Mucosa of descending colon (tissue), 3 donors: Measurements from ENCODE around the gene CCBE1. TPM values are rescaled to one million over a fixed set of nuclear protein-coding genes. Genes with fewer than 3 reads are reported as not detected.
"Not testable (repeated sequence)": the region's sequence is repeated elsewhere in the genome, so short reads cannot be mapped to it uniquely, and the experiment has no call there.

Experiments used
- ATAC-seq: fragments of 200-7000 bp; cut with Tn5 transposase; one replicate; pipeline ENCODE4 v1.9.1; 2020; ENCODE audit warnings: mild to moderate bottlenecking, moderate library complexity
- DNase-seq, 3 donors: peaks; one replicate each; pipeline ENCODE4 v3.0.0-alpha.2; 2020
- H3K36me3 ChIP-seq: fragments of 200-600 bp; one replicate; pipeline ENCODE4 v1.8.0; 2021; ENCODE audit warnings: low read depth, mild to moderate bottlenecking
- H3K4me1 ChIP-seq: fragments of 200-600 bp; one replicate; pipeline ENCODE4 v1.8.0; 2021; ENCODE audit warnings: low read depth, mild to moderate bottlenecking
- H3K4me3 ChIP-seq: fragments of 200-600 bp; one replicate; pipeline ENCODE4 v1.8.0; 2021; ENCODE audit warnings: mild to moderate bottlenecking
- H3K9me3 ChIP-seq: fragments of 200-600 bp; one replicate; pipeline ENCODE4 v1.8.0; 2021; ENCODE audit warnings: mild to moderate bottlenecking
- CTCF ChIP-seq: fragments of 200-600 bp; IDR thresholded peaks from one replicate; pipeline ENCODE4 v1.8.0; 2022; ENCODE audit warnings: antibody characterized with exemption, mild to moderate bottlenecking
- intact Hi-C, 2 donors: fragments of 100-400 bp; cut with DNase I in 1 of 2; cut with micrococcal nuclease in 1 of 2; formaldehyde crosslinking; loops; one replicate each; pipeline versions ENCODE4 v1.11.0 to v1.11.1; 2022; cut with DNase I, micrococcal nuclease
- total RNA-seq, 3 donors: library from RNA; stranded (reverse); fragmentation: NEBNext Ultra II Directional in 2 of 3; extraction: Animal tissue kit (Norgen Biotek cat#: 25700) in 2 of 3; gene quantifications; one replicate each; pipeline versions ENCODE4 v1.2.1 to v1.2.4, GENCODE V29; 2021 to 2023
- donor health status: DM: no; HTN: no; CAD: no; lungs with moderate emphysema.
- donor health status: DM: no; HTN: no; CAD: no.
- donor health status: DM: no; HTN: yes; CAD: no.

The CCBE1 gene
- total RNA-seq, 3 donors from 2014 or later, result 1.6 to 54.7 (median 2.2) TPM

- DNase-seq (no peak), ATAC-seq (no peak)
- Histone ChIP-seq H3K4me3 (no peak overlapping the region), H3K36me3 (no peaks in the 10 kb centered on the region), H3K9me3 (no peaks in the 10 kb centered on the region), H3K4me1 (no peaks in the 10 kb centered on the region)
- intact Hi-C loops, result no loop called here
- no peak for TF ChIP-seq CTCF
Observed at GRCh38 chr18:59655676-59656075, 41.5 kb downstream of the CCBE1 start.

- intact Hi-C loops, result no loop called here
- Histone ChIP-seq H3K4me1 (no peaks in the 10 kb centered on the region), H3K9me3 (no peaks in the 10 kb centered on the region), H3K4me3 (no peak overlapping the region), H3K36me3 (no peaks in the 10 kb centered on the region)
- DNase-seq, result no peak
- ATAC-seq, result no peak
- TF ChIP-seq CTCF, result no peak
Observed at GRCh38 chr18:59651071-59651470, 46.2 kb downstream of the CCBE1 start.

- no peak for TF ChIP-seq CTCF
- ATAC-seq (no peak), DNase-seq (no peak)
- no peak overlapping the region for H3K4me3 ChIP-seq
- H3K4me1 ChIP-seq, result no peaks in the 10 kb centered on the region
- H3K36me3 ChIP-seq, result no peaks in the 10 kb centered on the region
- no peaks in the 10 kb centered on the region for H3K9me3 ChIP-seq
- intact Hi-C loops, result no loop called here
Observed at GRCh38 chr18:59650266-59650820, 46.9 kb downstream of the CCBE1 start.

- no peak for TF ChIP-seq CTCF
- no peaks in the 10 kb centered on the region for H3K36me3 ChIP-seq
- intact Hi-C loops, result no loop called here
- no peaks in the 10 kb centered on the region for H3K9me3 ChIP-seq
- ATAC-seq, result no peak
- H3K4me3 ChIP-seq, result no peak overlapping the region
- no peaks in the 10 kb centered on the region for H3K4me1 ChIP-seq
- DNase-seq, result no peak
Observed at GRCh38 chr18:59649591-59649990, 47.6 kb downstream of the CCBE1 start.

GRCh38 chr18:59648469-59648868, 48.8 kb downstream of the CCBE1 start:
- H3K9me3 ChIP-seq, intact Hi-C loops: not testable (repeated sequence)

GRCh38 chr18:59646963-59647307, 50.3 kb downstream of the CCBE1 start:
- intact Hi-C loops, result no loop called here

More at GRCh38 chr18:59648469-59648868, 48.8 kb downstream of the CCBE1 start:
- not testable (repeated sequence) for H3K4me1 ChIP-seq, H3K36me3 ChIP-seq, ATAC-seq, H3K4me3 ChIP-seq, DNase-seq

More at GRCh38 chr18:59646963-59647307, 50.3 kb downstream of the CCBE1 start:
- Histone ChIP-seq H3K36me3 (no peaks in the 10 kb centered on the region), H3K4me3 (no peak overlapping the region), H3K4me1 (no peaks in the 10 kb centered on the region), H3K9me3 (no peaks in the 10 kb centered on the region)
- ATAC-seq, result no peak
- no peak for DNase-seq
- no peak for TF ChIP-seq CTCF
